Activated CD4-positive, alpha-beta memory T cell treated with anti-CD3 and anti-CD28 coated beads, Interleukin-2, amount 10 ng/mL, durations not matched to agents 7 days and 5 days (primary cell): Measurements from ENCODE around the gene PCDHB2. TPM values are rescaled to one million over a fixed set of nuclear protein-coding genes. Genes with fewer than 3 reads are reported as not detected.
"Not testable (repeated sequence)": the region's sequence is repeated elsewhere in the genome, so short reads cannot be mapped to it uniquely, and the experiment has no call there.

Experiments used
- CTCF ChIA-PET: fragments of 350-600 bp; sonication (Branson Sonifier 250); formaldehyde crosslinking; loops from one replicate; lab custom pipeline; 2021; ENCODE audit warnings: antibody characterized with exemption, inconsistent platforms; lab: Charles Lee
- POLR2A ChIA-PET: fragments of 350-600 bp; sonication (Branson Sonifier 250); formaldehyde crosslinking; loops from one replicate; lab custom pipeline; 2021; ENCODE audit warnings: antibody characterized with exemption; lab: Charles Lee
- DNase-seq: peaks from one replicate; pipeline ENCODE4 v3.0.0-alpha.2; 2020
- H3K27ac Mint-ChIP-seq: one replicate; pipeline ENCODE4 v1.8.0; 2021; ENCODE audit warnings: mild to moderate bottlenecking, mixed read lengths
- H3K27me3 Mint-ChIP-seq: one replicate; pipeline ENCODE4 v1.8.0; 2021; ENCODE audit warnings: mixed read lengths
- H3K36me3 Mint-ChIP-seq: one replicate; pipeline ENCODE4 v1.8.0; 2021; ENCODE audit warnings: low read depth, mixed read lengths
- H3K4me1 Mint-ChIP-seq: one replicate; pipeline ENCODE4 v1.8.0; 2021; ENCODE audit warnings: mixed read lengths
- H3K4me3 Mint-ChIP-seq: one replicate; pipeline ENCODE4 v1.8.0; 2021; ENCODE audit warnings: mild to moderate bottlenecking, mixed read lengths
- H3K9me3 Mint-ChIP-seq: one replicate; pipeline ENCODE4 v1.8.0; 2021; ENCODE audit warnings: mixed read lengths
- total RNA-seq, 2 experiments: library from RNA; stranded (reverse); gene quantifications; one replicate each; pipeline ENCODE4 v1.2.3, GENCODE V29; 2021

Gene PCDHB2
- total RNA-seq, 2 experiments from 2014 or later = 0.20 TPM; not detected in 1

DNA sequence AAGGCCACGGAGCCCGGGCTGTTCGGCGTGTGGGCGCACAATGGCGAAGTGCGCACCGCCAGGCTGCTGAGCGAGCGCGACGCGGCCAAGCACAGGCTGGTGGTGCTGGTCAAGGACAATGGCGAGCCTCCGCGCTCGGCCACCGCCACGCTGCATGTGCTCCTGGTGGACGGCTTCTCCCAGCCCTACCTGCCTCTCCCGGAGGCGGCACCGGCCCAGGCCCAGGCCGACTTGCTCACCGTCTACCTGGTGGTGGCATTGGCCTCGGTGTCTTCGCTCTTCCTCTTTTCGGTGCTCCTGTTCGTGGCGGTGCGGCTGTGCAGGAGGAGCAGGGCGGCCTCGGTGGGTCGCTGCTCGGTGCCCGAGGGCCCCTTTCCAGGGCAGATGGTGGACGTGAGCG lies 8.1 kb downstream of the PCDHB2 start:
- DNase-seq, H3K4me3 Mint-ChIP-seq, POLR2A ChIA-PET, H3K36me3 Mint-ChIP-seq, H3K27me3 Mint-ChIP-seq, H3K4me1 Mint-ChIP-seq, CTCF ChIA-PET, H3K27ac Mint-ChIP-seq: not testable (repeated sequence)
- peaks cover 14% of the 10 kb centered on the region for H3K9me3 Mint-ChIP-seq

DNA sequence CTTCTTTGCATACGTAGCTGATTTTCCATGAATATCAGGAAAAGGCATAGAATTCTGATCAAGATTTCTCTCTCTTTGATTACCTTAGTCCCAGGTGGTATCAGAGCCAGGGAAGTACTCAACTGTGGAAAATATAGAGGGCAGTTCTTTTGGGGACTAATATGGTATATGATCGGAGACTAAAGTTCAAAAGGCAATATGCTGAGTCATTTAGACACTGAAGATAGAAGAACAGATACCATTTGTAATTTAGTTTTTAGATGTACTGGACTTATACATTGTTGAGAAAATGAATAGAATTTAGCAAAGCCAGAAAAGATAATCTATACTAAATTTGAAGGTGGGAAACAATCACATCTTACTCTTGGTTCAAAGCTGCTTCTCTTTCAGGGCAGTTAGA lies 10.9 kb downstream of the PCDHB2 start:
- Mint-ChIP-seq H3K27ac (no peak overlapping the region), H3K4me3 (no peak overlapping the region), H3K36me3 (peaks cover 3% of the 10 kb centered on the region), H3K9me3 (peaks cover 11% of the 10 kb centered on the region), H3K27me3 (no peaks in the 10 kb centered on the region), H3K4me1 (no peaks in the 10 kb centered on the region)
- ChIA-PET CTCF (no interaction called here), POLR2A (no interaction called here)
- no peak for DNase-seq

DNA sequence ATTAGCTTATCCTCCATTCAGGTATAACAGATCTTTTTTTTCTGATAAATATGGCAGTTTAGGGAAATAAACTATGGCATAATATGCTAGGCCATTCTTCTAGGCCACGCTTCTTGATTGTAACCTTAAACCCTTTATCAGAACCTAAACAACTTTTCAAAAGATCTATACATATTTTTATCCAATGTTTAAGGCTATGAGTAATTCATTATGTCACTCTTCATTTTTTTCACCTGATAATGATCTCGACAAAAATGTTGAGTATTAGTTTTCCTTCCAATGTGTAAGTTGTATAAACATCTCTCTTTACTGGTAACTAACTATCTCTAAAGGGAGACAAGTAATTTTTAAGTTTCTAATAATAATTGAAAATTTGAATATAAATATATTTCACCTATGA lies 24.8 kb downstream of the PCDHB2 start:
- ChIA-PET POLR2A (no interaction called here), CTCF (no interaction called here)
- H3K4me3 Mint-ChIP-seq = no peak overlapping the region
- H3K27ac Mint-ChIP-seq = no peak overlapping the region
- peaks cover 11% of the 10 kb centered on the region for H3K9me3 Mint-ChIP-seq
- no peak for DNase-seq
- H3K4me1 Mint-ChIP-seq = no peaks in the 10 kb centered on the region
- no peaks in the 10 kb centered on the region for H3K36me3 Mint-ChIP-seq
- no peaks in the 10 kb centered on the region for H3K27me3 Mint-ChIP-seq

DNA sequence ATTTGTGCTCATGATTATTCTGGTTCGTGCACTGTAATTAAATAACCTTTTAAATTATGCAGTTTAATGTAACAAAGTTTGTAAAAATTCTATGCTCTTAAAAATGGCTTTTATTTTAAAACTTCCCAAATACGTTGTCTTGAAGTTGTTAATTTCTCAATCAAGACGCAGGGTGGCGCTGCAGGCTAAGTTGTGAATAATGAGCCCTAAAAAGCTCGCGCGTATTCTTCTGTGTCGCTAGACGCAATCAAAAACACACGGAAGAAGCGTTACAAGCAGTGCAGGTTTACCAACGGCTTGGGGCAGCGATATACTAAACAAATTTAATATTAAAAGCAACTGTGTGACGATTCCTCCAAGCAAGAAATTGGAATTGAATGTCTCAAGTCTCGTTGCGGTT lies 27.1 kb downstream of the PCDHB2 start, which contains the start of gene PCDHB4:
PCDHB4 (plus strand) TSS at position 256 of the 400 bp plus-strand sequence. CDS start 181 bp downstream, outside the sequence.
- H3K4me1 Mint-ChIP-seq = no peaks in the 10 kb centered on the region
- no peak for DNase-seq
- no peaks in the 10 kb centered on the region for H3K27me3 Mint-ChIP-seq
- CTCF ChIA-PET = no interaction called here
- peaks cover 9% of the 10 kb centered on the region for H3K9me3 Mint-ChIP-seq
- H3K36me3 Mint-ChIP-seq = no peaks in the 10 kb centered on the region
- no peak within 1 kb of the TSS for H3K4me3 Mint-ChIP-seq
- POLR2A ChIA-PET = no interaction called here
- no peak within 1 kb of the TSS for H3K27ac Mint-ChIP-seq

DNA sequence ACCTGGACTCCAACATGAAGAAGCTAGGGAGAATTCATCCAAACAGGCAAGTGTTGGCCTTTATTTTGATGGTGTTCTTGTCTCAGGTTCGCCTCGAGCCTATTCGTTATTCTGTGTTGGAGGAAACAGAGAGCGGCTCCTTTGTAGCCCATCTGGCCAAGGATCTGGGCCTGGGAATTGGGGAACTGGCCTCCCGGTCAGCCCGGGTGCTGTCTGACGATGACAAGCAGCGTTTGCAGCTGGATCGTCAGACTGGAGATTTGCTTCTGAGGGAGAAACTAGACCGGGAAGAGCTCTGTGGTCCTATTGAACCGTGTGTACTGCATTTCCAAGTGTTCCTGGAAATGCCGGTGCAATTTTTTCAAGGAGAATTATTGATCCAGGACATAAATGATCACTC lies 27.6 kb downstream of the PCDHB2 start:
- Mint-ChIP-seq H3K27ac (no peak overlapping the region), H3K27me3 (no peaks in the 10 kb centered on the region), H3K4me3 (no peak overlapping the region), H3K4me1 (no peaks in the 10 kb centered on the region), H3K36me3 (no peaks in the 10 kb centered on the region), H3K9me3 (peaks cover 6% of the 10 kb centered on the region)
- no peak for DNase-seq
- POLR2A ChIA-PET = no interaction called here
- CTCF ChIA-PET = no interaction called here

DNA sequence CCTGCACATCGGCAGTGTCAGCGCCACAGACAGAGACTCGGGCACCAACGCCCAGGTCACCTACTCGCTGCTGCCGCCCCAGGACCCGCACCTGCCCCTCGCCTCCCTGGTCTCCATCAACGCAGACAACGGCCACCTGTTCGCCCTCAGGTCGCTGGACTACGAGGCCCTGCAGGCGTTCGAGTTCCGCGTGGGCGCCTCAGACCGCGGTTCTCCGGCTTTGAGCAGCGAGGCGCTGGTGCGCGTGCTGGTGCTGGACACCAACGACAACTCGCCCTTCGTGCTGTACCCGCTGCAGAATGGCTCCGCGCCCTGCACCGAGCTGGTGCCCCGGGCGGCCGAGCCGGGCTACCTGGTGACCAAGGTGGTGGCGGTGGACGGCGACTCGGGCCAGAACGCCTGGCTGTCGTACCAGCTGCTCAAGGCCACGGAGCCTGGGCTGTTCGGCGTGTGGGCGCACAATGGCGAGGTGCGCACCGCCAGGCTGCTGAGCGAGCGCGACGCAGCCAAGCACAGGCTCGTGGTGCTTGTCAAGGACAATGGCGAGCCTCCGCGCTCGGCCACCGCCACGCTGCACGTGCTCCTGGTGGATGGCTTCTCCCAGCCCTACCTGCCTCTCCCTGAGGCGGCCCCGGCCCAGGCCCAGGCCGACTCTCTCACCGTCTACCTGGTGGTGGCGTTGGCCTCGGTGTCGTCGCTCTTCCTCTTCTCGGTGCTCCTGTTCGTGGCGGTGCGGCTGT lies 29.2 kb downstream of the PCDHB2 start:
- H3K4me3 Mint-ChIP-seq, CTCF ChIA-PET, POLR2A ChIA-PET: not testable (repeated sequence)

DNA sequence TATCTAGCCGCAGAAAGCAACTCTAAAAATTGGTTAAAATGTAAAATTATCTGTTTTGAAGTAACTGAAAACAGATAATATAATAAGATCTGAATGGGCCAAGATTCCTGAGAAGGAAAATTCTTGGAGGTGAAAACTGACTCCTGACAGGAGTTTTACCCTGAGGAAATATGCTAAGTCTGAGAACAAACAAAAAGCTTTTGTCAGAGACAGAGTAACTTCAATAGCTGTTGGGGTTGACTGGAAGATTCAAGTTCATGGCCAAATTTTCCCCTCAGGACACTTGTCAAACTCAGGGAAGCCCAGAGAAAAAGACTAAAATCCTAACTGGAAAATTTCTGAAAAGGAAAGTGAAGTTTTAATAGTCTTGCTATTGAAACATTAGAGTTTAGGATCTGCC lies 32.9 kb downstream of the PCDHB2 start:
- H3K27me3 Mint-ChIP-seq = no peaks in the 10 kb centered on the region
- DNase-seq = no peak
- H3K9me3 Mint-ChIP-seq = peaks cover 8% of the 10 kb centered on the region
- no peak overlapping the region for H3K4me3 Mint-ChIP-seq
- H3K36me3 Mint-ChIP-seq = no peaks in the 10 kb centered on the region
- no peak overlapping the region for H3K27ac Mint-ChIP-seq
- CTCF ChIA-PET = no interaction called here
- H3K4me1 Mint-ChIP-seq = no peaks in the 10 kb centered on the region
- POLR2A ChIA-PET = no interaction called here

More for the DNA sequence above, 29.2 kb downstream of the PCDHB2 start:
- not testable (repeated sequence) for H3K9me3 Mint-ChIP-seq, H3K27ac Mint-ChIP-seq, DNase-seq, H3K4me1 Mint-ChIP-seq, H3K27me3 Mint-ChIP-seq, H3K36me3 Mint-ChIP-seq

DNA sequence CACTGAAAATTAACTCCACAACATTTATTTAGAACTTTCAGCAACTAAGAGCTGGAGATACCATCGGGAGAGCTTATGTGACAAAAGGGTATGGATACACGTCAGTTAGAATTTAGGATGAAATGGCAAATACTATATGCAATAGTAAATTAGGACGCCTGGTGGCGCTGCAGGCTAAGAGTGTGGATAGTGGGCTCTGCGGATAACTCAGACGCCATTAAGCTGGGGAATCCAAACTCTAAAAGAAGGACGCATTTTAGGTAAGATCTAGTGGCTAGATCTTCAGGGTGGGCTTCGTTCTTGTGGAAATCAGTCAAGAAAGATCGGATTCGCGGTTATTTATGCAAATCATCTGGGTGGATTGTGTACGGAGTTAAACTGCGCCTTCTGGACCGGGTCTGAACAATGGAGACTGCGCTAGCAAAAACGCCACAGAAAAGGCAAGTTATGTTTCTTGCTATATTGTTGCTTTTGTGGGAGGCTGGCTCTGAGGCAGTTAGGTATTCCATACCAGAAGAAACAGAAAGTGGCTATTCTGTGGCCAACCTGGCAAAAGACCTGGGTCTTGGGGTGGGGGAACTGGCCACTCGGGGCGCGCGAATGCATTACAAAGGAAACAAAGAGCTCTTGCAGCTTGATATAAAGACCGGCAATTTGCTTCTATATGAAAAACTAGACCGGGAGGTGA lies 40.8 kb downstream of the PCDHB2 start, which contains the start of gene PCDHB5:
PCDHB5 (plus strand) TSS at position 177 of the 688 bp plus-strand sequence; CDS start at position 406, 229 bp downstream.
- POLR2A ChIA-PET = no interaction called here
- H3K4me1 Mint-ChIP-seq = no peaks in the 10 kb centered on the region
- CTCF ChIA-PET = no interaction called here
- DNase-seq = no peak
- H3K27ac Mint-ChIP-seq = no peak within 1 kb of the TSS
- H3K27me3 Mint-ChIP-seq = no peaks in the 10 kb centered on the region
- H3K9me3 Mint-ChIP-seq = peaks cover 18% of the 10 kb centered on the region
- H3K4me3 Mint-ChIP-seq = peak within 1 kb of the TSS; percentile 13
- H3K36me3 Mint-ChIP-seq = peaks cover 4% of the 10 kb centered on the region

DNA sequence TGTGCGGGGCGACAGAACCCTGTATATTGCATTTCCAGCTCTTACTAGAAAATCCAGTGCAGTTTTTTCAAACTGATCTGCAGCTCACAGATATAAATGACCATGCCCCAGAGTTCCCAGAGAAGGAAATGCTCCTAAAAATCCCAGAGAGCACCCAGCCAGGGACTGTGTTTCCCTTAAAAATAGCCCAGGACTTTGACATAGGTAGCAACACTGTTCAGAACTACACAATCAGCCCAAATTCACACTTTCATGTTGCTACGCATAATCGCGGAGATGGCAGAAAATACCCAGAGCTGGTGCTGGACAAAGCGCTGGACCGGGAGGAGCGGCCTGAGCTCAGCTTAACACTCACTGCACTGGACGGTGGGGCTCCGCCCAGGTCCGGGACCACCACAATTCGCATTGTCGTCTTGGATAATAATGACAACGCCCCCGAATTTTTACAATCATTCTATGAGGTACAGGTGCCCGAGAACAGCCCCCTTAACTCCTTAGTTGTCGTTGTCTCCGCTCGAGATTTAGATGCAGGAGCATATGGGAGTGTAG lies 41.4 kb downstream of the PCDHB2 start:
- ChIA-PET POLR2A (no interaction called here), CTCF (no interaction called here)
- Mint-ChIP-seq H3K4me1 (no peaks in the 10 kb centered on the region), H3K27me3 (no peaks in the 10 kb centered on the region), H3K9me3 (peaks cover 16% of the 10 kb centered on the region), H3K36me3 (peaks cover 4% of the 10 kb centered on the region), H3K4me3 (no peak overlapping the region), H3K27ac (no peak overlapping the region)
- no peak for DNase-seq

DNA sequence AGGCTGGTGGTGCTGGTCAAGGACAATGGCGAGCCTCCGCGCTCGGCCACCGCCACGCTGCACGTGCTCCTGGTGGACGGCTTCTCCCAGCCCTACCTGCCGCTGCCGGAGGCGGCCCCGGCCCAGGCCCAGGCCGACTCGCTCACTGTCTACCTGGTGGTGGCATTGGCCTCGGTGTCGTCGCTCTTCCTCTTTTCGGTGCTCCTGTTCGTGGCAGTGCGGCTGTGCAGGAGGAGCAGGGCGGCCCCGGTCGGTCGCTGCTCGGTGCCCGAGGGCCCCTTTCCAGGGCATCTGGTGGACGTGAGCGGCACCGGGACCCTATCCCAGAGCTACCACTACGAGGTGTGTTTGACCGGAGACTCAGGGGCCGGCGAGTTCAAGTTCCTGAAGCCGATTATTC lies 42.9 kb downstream of the PCDHB2 start:
- H3K9me3 Mint-ChIP-seq = peaks cover 15% of the 10 kb centered on the region
- DNase-seq, POLR2A ChIA-PET, H3K4me3 Mint-ChIP-seq, H3K4me1 Mint-ChIP-seq, CTCF ChIA-PET, H3K27me3 Mint-ChIP-seq, H3K36me3 Mint-ChIP-seq, H3K27ac Mint-ChIP-seq: not testable (repeated sequence)

Other genes starting within 250 kb of the PCDHB2 start
- gene PCDHA9, start 246.2 kb upstream of the PCDHB2 start, total RNA-seq = not detected
- gene PCDHA10, start 238.7 kb upstream of the PCDHB2 start, total RNA-seq = not detected
- not detected for gene PCDHA11, start 225.7 kb upstream of the PCDHB2 start, total RNA-seq
- gene PCDHA12, start 219.3 kb upstream of the PCDHB2 start, total RNA-seq = not detected
- gene PCDHA13, start 212.5 kb upstream of the PCDHB2 start, total RNA-seq = not detected
- gene PCDHAC1, start 168.3 kb upstream of the PCDHB2 start, total RNA-seq = not detected
- not detected for gene PCDHAC2, start 128.1 kb upstream of the PCDHB2 start, total RNA-seq
- not detected for gene PCDHB1, start 43.2 kb upstream of the PCDHB2 start, total RNA-seq
- gene PCDHB3, start 5.9 kb downstream of the PCDHB2 start, total RNA-seq = not detected
- not detected for gene PCDHB4, start 27.2 kb downstream of the PCDHB2 start, total RNA-seq
- gene PCDHB5, start 40.6 kb downstream of the PCDHB2 start, total RNA-seq = not detected
- not detected for gene PCDHB6, start 55.4 kb downstream of the PCDHB2 start, total RNA-seq
- gene PCDHB7, start 78.0 kb downstream of the PCDHB2 start, total RNA-seq = not detected
- not detected for gene PCDHB8, start 83.2 kb downstream of the PCDHB2 start, total RNA-seq
- not detected for gene PCDHB16, start 87.8 kb downstream of the PCDHB2 start, total RNA-seq
- gene PCDHB9, start 92.5 kb downstream of the PCDHB2 start, total RNA-seq = not detected
- gene PCDHB10, start 97.7 kb downstream of the PCDHB2 start, total RNA-seq = not detected
- not detected for gene PCDHB11, start 105.0 kb downstream of the PCDHB2 start, total RNA-seq
- gene PCDHB12, start 114.1 kb downstream of the PCDHB2 start, total RNA-seq = not detected
- gene PCDHB13, start 119.3 kb downstream of the PCDHB2 start, total RNA-seq = not detected
- gene PCDHB14, start 128.7 kb downstream of the PCDHB2 start, total RNA-seq = not detected
- gene PCDHB15, start 150.8 kb downstream of the PCDHB2 start, total RNA-seq = not detected
- gene SLC25A2, start 209.4 kb downstream of the PCDHB2 start, total RNA-seq = under 1 TPM; 0.38 to 0.50 TPM
- gene TAF7, start 226.2 kb downstream of the PCDHB2 start, total RNA-seq = 10 to 100 TPM; 74.3 to 75.1 TPM
- gene PCDHGA1, start 235.9 kb downstream of the PCDHB2 start, total RNA-seq = under 1 TPM in 1 of 2 experiments, not detected in 1; 0.05 TPM
- gene PCDHGA2, start 244.1 kb downstream of the PCDHB2 start, total RNA-seq = under 1 TPM in 1 of 2 experiments, not detected in 1; 0.05 TPM
- not detected for gene PCDHGA3, start 249.2 kb downstream of the PCDHB2 start, total RNA-seq